GM19372 (cell line): Measurements from ENCODE around the gene MYO9A.

ENCODE experiments used
- ATAC-seq: cut with Tn5 transposase; IDR thresholded peaks from one replicate; pipeline ENCODE4 v1.9.1; 2021; ENCODE audit warnings: mild to moderate bottlenecking, low read depth, moderate library complexity; ENCODE audit not compliant: unreplicated experiment

Gene MYO9A

GRCh38 chr15:71997691-71998090 lies 120.3 kb downstream of the MYO9A start:
- no peak for ATAC-seq

DNA sequence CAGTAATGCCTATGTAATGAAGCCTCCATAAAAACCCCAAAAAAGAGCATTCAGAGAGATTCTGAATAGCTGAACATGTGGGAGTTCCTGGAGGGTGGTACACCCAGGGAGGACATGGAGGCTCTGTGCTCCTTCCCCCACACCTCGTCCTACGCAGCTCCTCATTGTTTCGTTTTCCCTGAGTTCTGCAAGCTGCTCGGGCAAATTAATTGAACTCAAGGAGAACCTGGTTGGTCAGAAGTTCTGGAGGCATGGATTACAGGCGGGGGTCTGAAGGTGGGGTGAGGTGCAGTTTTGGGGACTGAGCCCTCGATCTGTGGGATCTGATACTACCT lies 142.2 kb downstream of the MYO9A start:
- no peak for ATAC-seq

GRCh38 chr15:71974211-71974610 lies 143.7 kb downstream of the MYO9A start:
- no peak for ATAC-seq

- no peak for ATAC-seq
Observed at GRCh38 chr15:71973366-71973765, 144.6 kb downstream of the MYO9A start.

DNA sequence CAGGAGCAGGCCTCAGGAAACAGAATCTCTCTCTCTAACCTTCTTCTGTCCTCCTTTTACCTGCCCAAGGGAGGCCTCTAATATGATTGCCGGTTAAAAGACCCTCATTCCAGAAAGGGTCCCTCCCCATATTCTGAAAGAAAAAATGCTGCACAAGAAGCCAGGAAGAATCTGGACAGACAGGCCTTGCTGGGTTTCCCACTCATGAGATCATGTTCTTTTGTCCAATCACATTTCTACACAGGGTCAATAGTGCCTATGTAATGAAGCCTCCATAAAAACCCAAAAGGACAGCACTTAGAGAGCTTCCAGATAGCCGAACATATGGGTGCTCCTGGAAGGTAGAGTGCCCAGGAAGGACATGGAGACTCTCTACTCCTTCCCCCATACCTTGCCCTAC lies 146.0 kb downstream of the MYO9A start:
- ATAC-seq = no peak

DNA sequence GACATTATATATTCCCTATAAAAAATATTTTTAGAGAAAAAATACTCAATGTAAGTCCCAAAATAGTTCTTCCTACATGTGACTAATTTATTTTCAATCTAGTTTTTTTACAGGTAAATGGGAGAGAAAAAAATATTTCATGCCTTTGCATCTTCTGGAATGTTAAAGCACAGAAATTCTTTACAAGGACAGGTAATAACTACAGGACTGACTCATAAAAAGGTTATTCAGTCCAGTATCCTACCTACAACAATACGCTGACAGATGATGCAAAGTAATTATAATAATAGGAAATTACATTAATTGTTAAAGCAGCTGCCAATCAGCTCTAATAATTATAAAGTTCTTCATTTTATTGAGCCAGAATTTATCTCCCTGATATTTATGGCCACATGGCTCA lies 147.5 kb downstream of the MYO9A start:
- ATAC-seq = no peak

- no peak for ATAC-seq
Observed at GRCh38 chr15:71962537-71962936, 155.4 kb downstream of the MYO9A start.

GRCh38 chr15:71957026-71957425 lies 160.9 kb downstream of the MYO9A start:
- ATAC-seq = no peak

GRCh38 chr15:71951134-71951533 lies 166.8 kb downstream of the MYO9A start:
- ATAC-seq = no peak

- no peak for ATAC-seq
Observed at GRCh38 chr15:71945012-71945411, 172.9 kb downstream of the MYO9A start.

DNA sequence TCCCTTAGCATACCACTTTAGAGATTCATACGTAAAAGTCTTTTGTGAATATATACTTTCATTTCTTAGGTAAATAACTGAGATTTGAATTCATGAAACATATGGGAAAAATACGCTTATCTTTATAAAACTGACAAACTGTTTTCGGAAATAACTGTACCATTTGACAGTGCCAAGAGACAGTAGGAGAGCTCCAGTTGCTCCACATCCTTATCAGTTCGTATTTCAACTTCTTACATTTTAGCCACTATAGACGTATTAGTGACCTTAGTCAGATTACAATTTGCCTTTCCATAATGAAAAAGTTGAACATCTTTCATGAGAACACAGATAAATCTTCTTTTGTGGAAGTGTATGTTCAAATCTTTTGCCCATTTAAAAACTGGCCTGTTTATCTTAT lies 174.1 kb downstream of the MYO9A start:
- no peak for ATAC-seq

DNA sequence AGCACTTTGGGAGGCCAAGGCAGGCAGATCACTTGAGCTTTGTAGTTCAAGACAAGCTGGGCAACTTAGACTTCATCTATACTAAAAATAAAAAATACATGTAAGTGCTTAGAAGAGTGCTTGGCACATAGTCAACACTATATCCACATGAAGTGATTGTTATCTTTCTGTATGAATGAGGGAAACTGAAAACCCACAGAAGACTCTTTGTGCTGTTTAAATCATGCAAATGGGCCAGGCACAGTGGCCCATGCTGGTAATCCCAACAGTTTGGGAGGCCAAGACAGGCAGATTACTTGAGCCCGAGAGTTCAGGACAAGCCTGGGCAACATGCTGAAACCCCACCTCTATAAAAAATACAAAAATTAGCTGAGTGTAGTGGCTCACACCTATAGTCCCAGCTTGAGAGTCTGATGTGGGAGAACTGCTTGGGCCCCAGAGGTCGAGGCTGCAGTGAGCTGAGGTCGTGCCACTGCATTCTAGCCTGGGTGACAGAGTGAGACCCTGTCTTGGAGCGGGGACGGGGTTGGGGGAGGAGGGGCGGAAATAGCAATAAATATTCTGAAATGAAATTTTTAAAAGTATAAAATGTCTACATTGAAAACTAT lies 177.9 kb downstream of the MYO9A start:
- no peak for ATAC-seq

DNA sequence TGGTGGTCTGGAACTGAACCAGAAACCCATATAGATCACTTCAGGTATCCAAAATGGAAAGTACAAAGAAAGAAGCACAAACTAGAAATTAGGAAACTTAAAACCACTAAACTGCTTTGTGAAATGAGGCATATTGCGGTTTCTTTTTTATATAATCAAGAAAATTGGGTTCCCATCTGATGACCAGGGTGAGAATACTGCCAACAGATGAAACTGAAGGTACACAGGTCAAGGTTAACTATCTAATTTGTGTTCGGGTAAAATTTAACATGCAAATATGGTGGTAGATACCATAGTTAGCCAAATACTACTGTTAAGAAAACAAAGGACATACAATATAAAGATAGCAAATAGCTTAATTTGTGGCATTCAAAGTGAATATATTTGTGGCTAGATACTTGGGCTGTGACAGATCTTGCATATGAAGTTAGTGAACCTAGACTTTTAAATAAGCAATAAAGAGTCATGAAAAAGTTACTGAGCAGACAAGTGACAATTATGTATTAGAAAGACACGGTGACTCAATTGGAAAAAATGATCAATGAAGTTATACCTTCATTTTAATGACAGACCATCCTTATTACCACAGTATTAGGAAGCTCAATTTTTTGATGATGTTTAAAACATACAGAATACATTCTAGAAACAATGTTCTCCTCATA lies 180.2 kb downstream of the MYO9A start:
- ATAC-seq = no peak

GRCh38 chr15:71934446-71934845 lies 183.5 kb downstream of the MYO9A start:
- no peak for ATAC-seq

DNA sequence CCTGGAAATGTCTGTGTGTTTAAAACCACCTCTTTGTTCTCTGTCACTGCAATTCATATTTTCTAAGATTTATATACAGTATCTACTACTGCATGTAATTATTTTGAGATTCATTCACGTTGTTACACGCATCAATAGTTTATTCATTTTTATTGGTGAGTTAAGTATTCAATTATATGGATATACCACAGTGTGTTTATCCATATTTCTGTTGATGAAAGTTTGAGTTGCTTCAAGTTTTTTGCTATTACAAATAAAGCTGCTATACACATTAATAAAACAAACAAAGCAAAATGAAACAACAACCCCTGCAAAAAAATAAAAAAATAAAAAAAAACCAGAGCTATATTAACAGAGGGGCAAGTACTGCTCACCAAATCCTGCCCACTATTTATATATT lies 185.3 kb downstream of the MYO9A start:
- no peak for ATAC-seq

- ATAC-seq = no peak
Observed at GRCh38 chr15:71931261-71931660, 186.7 kb downstream of the MYO9A start.

DNA sequence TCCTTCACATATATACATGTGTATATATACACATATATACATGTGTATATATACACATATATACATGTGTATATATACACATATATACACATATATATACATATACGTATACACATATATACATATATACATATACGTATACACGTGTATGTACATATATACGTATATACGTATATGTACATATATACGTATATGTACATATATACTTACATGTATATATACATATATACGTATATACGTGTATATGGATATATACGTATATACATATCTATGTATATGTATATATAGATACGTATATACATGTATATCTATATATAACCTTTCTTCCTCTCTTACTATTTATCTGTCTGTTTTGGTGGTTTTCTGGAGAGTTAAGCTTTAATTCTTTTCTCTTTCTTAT lies 192.8 kb downstream of the MYO9A start:
- ATAC-seq = no peak

GRCh38 chr15:71921191-71921590 lies 196.8 kb downstream of the MYO9A start:
- ATAC-seq = no peak

- no peak for ATAC-seq
Observed at GRCh38 chr15:71920573-71920972, 197.4 kb downstream of the MYO9A start.

DNA sequence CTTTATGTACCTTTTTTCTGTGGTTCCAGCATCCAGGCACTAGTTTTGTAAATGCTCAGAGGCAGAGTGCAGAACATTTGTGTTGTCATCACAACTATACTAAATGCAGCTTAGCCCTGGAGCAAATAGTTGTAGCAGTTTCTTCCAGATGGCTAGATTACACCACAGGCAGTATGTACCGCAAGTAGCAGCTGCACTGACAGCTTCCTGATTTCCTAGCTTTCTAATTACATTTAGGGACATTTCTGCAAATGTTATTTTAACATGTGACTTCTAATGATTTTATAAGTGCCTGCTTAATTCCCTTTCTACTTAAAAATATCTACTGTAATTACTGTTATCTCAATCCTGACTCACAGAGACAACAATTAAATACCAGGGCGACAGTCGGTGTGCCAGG lies 201.1 kb downstream of the MYO9A start:
- no peak for ATAC-seq

- ATAC-seq = no peak
Observed at GRCh38 chr15:71914092-71914491, 203.9 kb downstream of the MYO9A start.

DNA sequence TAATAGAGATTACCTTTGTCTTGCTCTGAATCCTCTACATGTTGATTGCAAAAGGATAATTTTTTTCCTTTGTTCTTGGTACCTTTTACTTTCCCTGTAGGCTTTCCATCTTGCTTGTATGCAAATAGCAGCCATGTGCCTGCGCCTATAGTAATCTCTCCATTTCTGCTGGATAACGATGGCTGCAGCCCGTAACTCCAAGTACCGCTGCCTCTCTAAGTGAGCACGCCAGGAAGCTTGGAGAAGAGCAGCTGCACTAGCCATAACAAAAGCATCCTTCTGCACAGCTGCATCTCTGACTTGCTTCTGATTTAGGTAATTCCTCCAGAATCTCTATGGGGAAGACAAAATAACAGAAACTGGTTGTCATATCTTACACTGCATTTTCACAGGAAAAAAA lies 218.3 kb downstream of the MYO9A start:
- ATAC-seq = no peak

GRCh38 chr15:71893691-71894090 lies 224.3 kb downstream of the MYO9A start:
- ATAC-seq = no peak
